Brain microvascular endothelial cell (primary cell): ENCODE measurements around the gene RBKS.

ENCODE experiments used
- DNase-seq: peaks from one replicate; pipeline ENCODE4 v3.0.0-alpha.2; 2020
- H3K27ac ChIP-seq: fragments of 250-450 bp; sonication (Bioruptor Pico); 2 replicates; pipeline ENCODE4 v1.5.1; 2020; ENCODE audit warnings: mild to moderate bottlenecking, moderate library complexity
- H3K27me3 ChIP-seq: fragments of 250-450 bp; sonication (Bioruptor Pico); replicated peaks from 2 replicates; pipeline ENCODE4 v1.5.1; 2020; ENCODE audit warnings: mild to moderate bottlenecking
- H3K36me3 ChIP-seq: fragments of 250-450 bp; sonication (Bioruptor Pico); replicated peaks from 2 replicates; pipeline ENCODE4 v1.5.1; 2020; ENCODE audit warnings: mild to moderate bottlenecking
- H3K4me3 ChIP-seq: 2 replicates; pipeline ENCODE4 v1.5.1; 2011; ENCODE audit warnings: low read depth, mild to moderate bottlenecking, control low read depth, low read length, moderate library complexity
- in situ Hi-C: cut with HindIII; loops from 2 replicates; pipeline ENCODE4 v1.10.0; 2017; ENCODE audit warnings: low sequenced_read_pairs, low pct_ligation_motif_present
- TF ChIP-seq, protein P1 (sequence below): IDR thresholded peaks from 2 replicates; pipeline ENCODE4 v1.5.1; 2011; ENCODE audit warnings: low read depth, mild to moderate bottlenecking, moderate library complexity, low read length, control low read depth, inconsistent platforms; ENCODE audit errors: missing control alignments

RBKS gene

GRCh38 chr2:27844821-27845255, 45.3 kb downstream of the RBKS start:
- no peaks in the 10 kb centered on the region for H3K36me3 ChIP-seq
- H3K27me3 ChIP-seq, result no peaks in the 10 kb centered on the region
- H3K27ac ChIP-seq, result no peak overlapping the region
- H3K4me3 ChIP-seq, result no peak overlapping the region
- DNase-seq, result no peak
- TF ChIP-seq, protein P1, sequence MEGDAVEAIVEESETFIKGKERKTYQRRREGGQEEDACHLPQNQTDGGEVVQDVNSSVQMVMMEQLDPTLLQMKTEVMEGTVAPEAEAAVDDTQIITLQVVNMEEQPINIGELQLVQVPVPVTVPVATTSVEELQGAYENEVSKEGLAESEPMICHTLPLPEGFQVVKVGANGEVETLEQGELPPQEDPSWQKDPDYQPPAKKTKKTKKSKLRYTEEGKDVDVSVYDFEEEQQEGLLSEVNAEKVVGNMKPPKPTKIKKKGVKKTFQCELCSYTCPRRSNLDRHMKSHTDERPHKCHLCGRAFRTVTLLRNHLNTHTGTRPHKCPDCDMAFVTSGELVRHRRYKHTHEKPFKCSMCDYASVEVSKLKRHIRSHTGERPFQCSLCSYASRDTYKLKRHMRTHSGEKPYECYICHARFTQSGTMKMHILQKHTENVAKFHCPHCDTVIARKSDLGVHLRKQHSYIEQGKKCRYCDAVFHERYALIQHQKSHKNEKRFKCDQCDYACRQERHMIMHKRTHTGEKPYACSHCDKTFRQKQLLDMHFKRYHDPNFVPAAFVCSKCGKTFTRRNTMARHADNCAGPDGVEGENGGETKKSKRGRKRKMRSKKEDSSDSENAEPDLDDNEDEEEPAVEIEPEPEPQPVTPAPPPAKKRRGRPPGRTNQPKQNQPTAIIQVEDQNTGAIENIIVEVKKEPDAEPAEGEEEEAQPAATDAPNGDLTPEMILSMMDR, result no peak
- in situ Hi-C loops, result no loop called here

DNA sequence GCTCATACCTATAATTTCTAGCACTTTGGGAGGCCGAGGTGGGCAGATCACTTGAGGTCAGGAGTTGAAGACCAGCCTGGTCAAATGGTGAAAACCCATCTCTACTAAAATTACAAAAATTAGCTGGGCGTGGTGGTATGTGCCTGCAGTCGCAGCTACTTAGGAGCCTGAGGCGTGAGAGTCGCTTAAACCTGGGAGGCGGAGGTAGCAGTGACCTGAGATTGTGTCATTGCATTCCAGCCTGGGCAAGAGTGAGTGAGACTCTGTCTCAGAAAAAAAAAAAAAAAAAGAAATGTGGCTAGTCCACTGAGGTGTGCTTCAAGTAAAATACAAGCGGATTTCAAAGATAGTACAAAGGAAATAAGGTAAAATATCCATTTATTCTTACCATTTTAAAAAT, 46.2 kb downstream of the RBKS start:
- no peak for DNase-seq
- TF ChIP-seq, protein P1, result no peak
- in situ Hi-C loops, result no loop called here

GRCh38 chr2:27842894-27843293, 47.3 kb downstream of the RBKS start:
- no peak for DNase-seq
- TF ChIP-seq, protein P1, result no peak
- in situ Hi-C loops, result no loop called here
- Histone ChIP-seq H3K4me3 (no peak overlapping the region), H3K27ac (no peak overlapping the region), H3K27me3 (no peaks in the 10 kb centered on the region), H3K36me3 (no peaks in the 10 kb centered on the region)

More for the DNA sequence above, 46.2 kb downstream of the RBKS start:
- Histone ChIP-seq H3K4me3 (no peak overlapping the region), H3K27ac (no peak overlapping the region), H3K27me3 (no peaks in the 10 kb centered on the region), H3K36me3 (no peaks in the 10 kb centered on the region)

- in situ Hi-C loops, result no loop called here
- no peak overlapping the region for H3K4me3 ChIP-seq
- no peaks in the 10 kb centered on the region for H3K27me3 ChIP-seq
- H3K36me3 ChIP-seq, result no peaks in the 10 kb centered on the region
- H3K27ac ChIP-seq, result no peak overlapping the region
- DNase-seq, result no peak
- TF ChIP-seq, protein P1, result no peak
These were observed 51.1 kb downstream of the RBKS start for GRCh38 chr2:27839022-27839618.

- H3K27ac ChIP-seq, result no peak overlapping the region
- TF ChIP-seq, protein P1, result no peak
- no peaks in the 10 kb centered on the region for H3K36me3 ChIP-seq
- no peak for DNase-seq
- in situ Hi-C loops, result no loop called here
- no peak overlapping the region for H3K4me3 ChIP-seq
- H3K27me3 ChIP-seq, result no peaks in the 10 kb centered on the region
These were observed 51.7 kb downstream of the RBKS start for GRCh38 chr2:27838502-27838901.

GRCh38 chr2:27833931-27834330, 56.3 kb downstream of the RBKS start:
- H3K27me3 ChIP-seq, result no peaks in the 10 kb centered on the region
- in situ Hi-C loops, result no loop called here
- TF ChIP-seq, protein P1, result no peak
- H3K36me3 ChIP-seq, result no peaks in the 10 kb centered on the region
- DNase-seq, result peak; percentile 15
- no peak overlapping the region for H3K27ac ChIP-seq
- H3K4me3 ChIP-seq, result no peak overlapping the region
